CD4-positive, alpha-beta T cell treated with Interleukin-6 for 4 hours (primary cell): ENCODE data around the gene BAIAP2.

Experiments used
- DNase-seq: peaks from one replicate; pipeline ENCODE4 v3.0.0-alpha.2; 2020; ENCODE audit warnings: mixed read lengths

The BAIAP2 gene

GRCh38 chr17:81091774-81092517, 57.0 kb downstream of the BAIAP2 start:
- no peak for DNase-seq

- no peak for DNase-seq
Observed at GRCh38 chr17:81092518-81093095, 57.7 kb downstream of the BAIAP2 start.

GRCh38 chr17:81093619-81094508, 58.9 kb downstream of the BAIAP2 start:
- DNase-seq: no peak

- peak; percentile 91 for DNase-seq
Observed at GRCh38 chr17:81094509-81095382, 59.8 kb downstream of the BAIAP2 start.

- peak; percentile 33 for DNase-seq
Observed at GRCh38 chr17:81095383-81095762, 60.4 kb downstream of the BAIAP2 start.

- no peak for DNase-seq
Observed at GRCh38 chr17:81096741-81097133, 61.8 kb downstream of the BAIAP2 start.

- peak; percentile 61 for DNase-seq
Observed at GRCh38 chr17:81097134-81097942, 62.4 kb downstream of the BAIAP2 start.

GRCh38 chr17:81097943-81098308, 63.0 kb downstream of the BAIAP2 start:
- DNase-seq: no peak

- no peak for DNase-seq
Observed at GRCh38 chr17:81099888-81100287, 64.9 kb downstream of the BAIAP2 start.

GRCh38 chr17:81100668-81101067, 65.7 kb downstream of the BAIAP2 start:
- DNase-seq: no peak

GRCh38 chr17:81101614-81102306, 66.8 kb downstream of the BAIAP2 start:
- DNase-seq: peak; percentile 89

- no peak for DNase-seq
Observed at GRCh38 chr17:81102352-81102751, 67.4 kb downstream of the BAIAP2 start.

- no peak for DNase-seq
Observed at GRCh38 chr17:81102869-81103268, 67.9 kb downstream of the BAIAP2 start.

- no peak for DNase-seq
Observed at GRCh38 chr17:81103379-81103778, 68.4 kb downstream of the BAIAP2 start.

GRCh38 chr17:81106716-81107115, 71.8 kb downstream of the BAIAP2 start:
- no peak for DNase-seq

- DNase-seq: no peak
Observed at GRCh38 chr17:81108220-81108619, 73.3 kb downstream of the BAIAP2 start.

GRCh38 chr17:81109957-81110356, 75.0 kb downstream of the BAIAP2 start:
- no peak for DNase-seq

- no peak for DNase-seq
Observed at GRCh38 chr17:81110488-81111040, 75.6 kb downstream of the BAIAP2 start.

- no peak for DNase-seq
Observed at GRCh38 chr17:81111066-81111465, 76.1 kb downstream of the BAIAP2 start.

GRCh38 chr17:81112450-81112849, 77.5 kb downstream of the BAIAP2 start:
- DNase-seq: no peak

GRCh38 chr17:81113158-81113724, 78.3 kb downstream of the BAIAP2 start:
- no peak for DNase-seq
